Iris pigment epithelial cell (primary cell): ENCODE data around the gene HS3ST6.
"Not testable (repeated sequence)": the region's sequence is repeated elsewhere in the genome, so short reads cannot be mapped to it uniquely, and the experiment has no call there.

Experiments used
- DNase-seq: peaks from one replicate; pipeline ENCODE4 v3.0.0-alpha.2; 2011; ENCODE audit warnings: low read depth

HS3ST6 gene

GRCh38 chr16:1877804-1878203 lies 40.4 kb downstream of the HS3ST6 start:
- no peak for DNase-seq

GRCh38 chr16:1877089-1877488 lies 41.1 kb downstream of the HS3ST6 start:
- no peak for DNase-seq

GRCh38 chr16:1876468-1876867 lies 41.7 kb downstream of the HS3ST6 start:
- DNase-seq, result no peak

DNA sequence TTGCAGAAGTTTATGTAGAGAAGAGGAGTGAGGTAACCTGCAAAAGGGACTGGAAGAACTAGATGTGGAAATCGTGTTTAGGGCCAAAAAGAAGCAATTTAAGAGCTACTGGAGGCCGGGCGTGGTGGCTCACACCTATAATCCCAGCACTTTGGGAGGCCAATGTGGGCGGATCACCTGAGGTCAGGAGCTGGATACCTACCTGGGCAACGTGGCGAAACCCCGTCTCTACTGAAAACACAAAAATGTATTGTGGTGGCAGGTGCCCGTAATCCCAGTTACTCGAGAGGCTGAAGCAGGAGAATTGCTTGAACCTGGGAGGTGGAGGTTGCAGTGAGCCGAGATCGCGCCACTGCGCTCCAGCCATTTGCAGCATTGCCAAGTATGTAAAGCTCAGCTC lies 42.1 kb downstream of the HS3ST6 start:
- not testable (repeated sequence) for DNase-seq

- no peak for DNase-seq
Observed at GRCh38 chr16:1874854-1875253, 43.4 kb downstream of the HS3ST6 start.

GRCh38 chr16:1871974-1872635 lies 46.1 kb downstream of the HS3ST6 start, which contains the start of gene MEIOB:
TSS of gene MEIOB (minus strand) at chr16:1872164. CDS start at chr16:1868175, 3,989 bp downstream.
- DNase-seq, result no peak

GRCh38 chr16:1870365-1871082 lies 47.7 kb downstream of the HS3ST6 start:
- DNase-seq, result peak; percentile 88

DNA sequence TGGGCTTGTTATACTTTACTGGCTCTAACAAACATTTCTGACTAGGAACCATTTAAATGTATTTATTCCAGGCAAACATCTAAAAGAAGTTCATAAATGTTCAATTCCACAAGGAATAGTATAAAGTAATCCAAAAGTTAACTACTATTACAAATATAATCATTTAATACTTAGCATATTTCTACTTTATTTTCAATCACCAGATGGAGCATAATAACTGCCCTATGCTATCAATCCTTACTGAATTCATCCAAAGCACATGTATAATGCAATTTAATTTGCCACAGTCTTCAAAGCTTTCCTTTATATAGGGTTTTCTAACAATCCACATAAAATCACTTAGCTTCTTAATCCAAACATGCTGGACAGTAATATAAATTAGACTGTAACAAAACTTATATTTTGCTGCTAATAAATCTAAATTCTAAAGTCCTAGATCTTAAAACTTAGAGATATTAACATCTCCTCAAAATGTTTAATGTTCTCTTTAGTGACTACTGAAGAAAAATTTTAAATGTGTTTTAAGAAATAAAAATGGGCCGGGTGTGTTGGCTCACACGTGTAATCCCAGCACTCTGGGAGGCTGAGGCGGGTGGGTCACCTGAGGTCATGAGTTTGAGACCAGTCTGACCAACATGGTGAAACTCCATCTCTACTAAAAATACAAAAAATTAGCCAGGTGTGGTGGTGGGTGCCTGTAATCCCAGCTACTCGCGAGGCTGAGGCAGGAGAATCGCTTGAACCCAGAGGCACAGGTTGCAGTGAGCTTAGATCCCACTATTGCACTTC lies 52.1 kb downstream of the HS3ST6 start:
- DNase-seq, result no peak

- DNase-seq, result peak; percentile 23
Observed at GRCh38 chr16:1863681-1864460, 54.3 kb downstream of the HS3ST6 start.

- no peak for DNase-seq
Observed at GRCh38 chr16:1862394-1862793, 55.8 kb downstream of the HS3ST6 start.

DNA sequence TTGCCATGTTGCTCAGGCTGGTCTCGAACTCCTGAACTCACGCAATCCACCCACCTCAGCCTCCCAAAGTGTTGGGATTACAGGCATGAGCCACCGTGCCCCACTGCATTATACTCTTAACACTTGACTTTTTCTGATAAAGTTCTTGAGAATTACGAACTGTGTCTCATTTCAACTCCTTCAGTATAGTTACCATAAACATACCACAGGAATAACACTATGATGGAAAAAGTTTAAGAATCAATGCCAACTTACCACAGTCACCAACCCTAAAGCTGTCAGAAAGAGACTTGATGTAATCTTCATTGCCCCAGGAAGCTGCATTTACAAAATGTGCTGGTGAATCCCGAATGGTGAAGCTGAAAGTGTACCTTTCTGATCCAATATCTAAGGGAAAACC lies 56.5 kb downstream of the HS3ST6 start:
- no peak for DNase-seq
